ENCODE results near the gene APEX1.

- TF ChIP-seq EZH2 (IDR thresholded peaks at IDR 0.05; ENCODE audit: insufficient read depth, poor library complexity, severe bottlenecking): no peak
- TF ChIP-seq EZH2phosphoT487 (IDR thresholded peaks at IDR 0.05; ENCODE audit: insufficient read depth, low read depth): no peak
Measured at GRCh38 chr14:20412411-20412810, 42.6 kb upstream of the APEX1 start.

All from GM23248 (cell line).